HG02610 (cell line): Measurements from ENCODE around the gene AGBL3.

Source experiments
- ATAC-seq: cut with Tn5 transposase; IDR thresholded peaks from one replicate; pipeline ENCODE4 v1.9.1; 2021; ENCODE audit warnings: mild to moderate bottlenecking, moderate library complexity; ENCODE audit not compliant: unreplicated experiment

Gene AGBL3

GRCh38 chr7:135181261-135181928 lies 195.1 kb downstream of the AGBL3 start:
- ATAC-seq, result no peak

GRCh38 chr7:135181929-135182678 lies 195.8 kb downstream of the AGBL3 start:
- no peak for ATAC-seq

- no peak for ATAC-seq
Observed at GRCh38 chr7:135183478-135183877, 197.2 kb downstream of the AGBL3 start.

- ATAC-seq, result no peak
Observed at GRCh38 chr7:135184254-135184841, 198.0 kb downstream of the AGBL3 start.
